ENCODE data around the gene ATP2A2. TPM values are rescaled to one million over a fixed set of nuclear protein-coding genes. Genes with fewer than 3 reads are reported as not detected.

Gene ATP2A2
- polyA plus RNA-seq, 1 donor, result 144 TPM

- H3K36me3 ChIP-seq (ENCODE audit: control insufficient read depth, insufficient read depth, low read length), result peaks cover 12% of the 10 kb centered on the region
- no peaks in the 10 kb centered on the region for H3K9me3 ChIP-seq (ENCODE audit: control insufficient read depth, low read depth, low read length)
- no peaks in the 10 kb centered on the region for H3K4me1 ChIP-seq (ENCODE audit: control insufficient read depth, insufficient read depth, low read length)
- H3K27me3 ChIP-seq (ENCODE audit: control insufficient read depth, insufficient read depth, low read length), result no peaks in the 10 kb centered on the region
- H3K27ac ChIP-seq (ENCODE audit: low read length), result peak overlapping the region; percentile 78
- peak; percentile 13 to 32 for DNase-seq
- no peak overlapping the region for H3K4me3 ChIP-seq (ENCODE audit: low read length)
- WGBS (ENCODE audit: insufficient coverage, low lambda C conversion rate), result no CpG with 5 or more reads among the region's 13 CpGs
These were observed 85.5 kb downstream of the ATP2A2 start for GRCh38 chr12:110366321-110367142.

GRCh38 chr12:110367181-110367864 is 86.3 kb downstream of the ATP2A2 start:
- WGBS (ENCODE audit: insufficient coverage, low lambda C conversion rate), result no CpG with 5 or more reads among the region's 15 CpGs
- no peaks in the 10 kb centered on the region for H3K4me1 ChIP-seq (ENCODE audit: control insufficient read depth, insufficient read depth, low read length)
- H3K27me3 ChIP-seq (ENCODE audit: control insufficient read depth, insufficient read depth, low read length), result no peaks in the 10 kb centered on the region
- H3K4me3 ChIP-seq (ENCODE audit: low read length), result no peak overlapping the region
- H3K27ac ChIP-seq (ENCODE audit: low read length), result peak overlapping the region; percentile 78
- H3K9me3 ChIP-seq (ENCODE audit: control insufficient read depth, low read depth, low read length), result no peaks in the 10 kb centered on the region
- peak; percentile 26 to 41 for DNase-seq
- peaks cover 19% of the 10 kb centered on the region for H3K36me3 ChIP-seq (ENCODE audit: control insufficient read depth, insufficient read depth, low read length)

- no peak overlapping the region for H3K4me3 ChIP-seq (ENCODE audit: low read length)
- H3K27ac ChIP-seq (ENCODE audit: low read length), result no peak overlapping the region
- H3K36me3 ChIP-seq (ENCODE audit: control insufficient read depth, insufficient read depth, low read length), result peaks cover 42% of the 10 kb centered on the region
- DNase-seq, result no peak
- H3K27me3 ChIP-seq (ENCODE audit: control insufficient read depth, insufficient read depth, low read length), result no peaks in the 10 kb centered on the region
- WGBS (ENCODE audit: insufficient coverage, low lambda C conversion rate), result no CpG with 5 or more reads among the region's 8 CpGs
- H3K4me1 ChIP-seq (ENCODE audit: control insufficient read depth, insufficient read depth, low read length), result no peaks in the 10 kb centered on the region
- no peaks in the 10 kb centered on the region for H3K9me3 ChIP-seq (ENCODE audit: control insufficient read depth, low read depth, low read length)
These were observed 88.9 kb downstream of the ATP2A2 start for GRCh38 chr12:110369992-110370391.

GRCh38 chr12:110370732-110371231 is 89.7 kb downstream of the ATP2A2 start:
- Histone ChIP-seq H3K27ac (ENCODE audit: low read length) (no peak overlapping the region), H3K4me1 (ENCODE audit: control insufficient read depth, insufficient read depth, low read length) (no peaks in the 10 kb centered on the region), H3K36me3 (ENCODE audit: control insufficient read depth, insufficient read depth, low read length) (peaks cover 50% of the 10 kb centered on the region), H3K9me3 (ENCODE audit: control insufficient read depth, low read depth, low read length) (no peaks in the 10 kb centered on the region), H3K27me3 (ENCODE audit: control insufficient read depth, insufficient read depth, low read length) (no peaks in the 10 kb centered on the region), H3K4me3 (ENCODE audit: low read length) (no peak overlapping the region)
- no peak for DNase-seq
- no CpG with 5 or more reads among the region's 13 CpGs for WGBS (ENCODE audit: insufficient coverage, low lambda C conversion rate)

- DNase-seq, result no peak
- WGBS (ENCODE audit: insufficient coverage, low lambda C conversion rate), result no CpG with 5 or more reads among the region's 13 CpGs
- Histone ChIP-seq H3K36me3 (ENCODE audit: control insufficient read depth, insufficient read depth, low read length) (peaks cover 55% of the 10 kb centered on the region), H3K4me1 (ENCODE audit: control insufficient read depth, insufficient read depth, low read length) (no peaks in the 10 kb centered on the region), H3K4me3 (ENCODE audit: low read length) (no peak overlapping the region), H3K9me3 (ENCODE audit: control insufficient read depth, low read depth, low read length) (no peaks in the 10 kb centered on the region), H3K27me3 (ENCODE audit: control insufficient read depth, insufficient read depth, low read length) (no peaks in the 10 kb centered on the region), H3K27ac (ENCODE audit: low read length) (no peak overlapping the region)
These were observed 90.5 kb downstream of the ATP2A2 start for GRCh38 chr12:110371408-110372055.

- H3K36me3 ChIP-seq (ENCODE audit: control insufficient read depth, insufficient read depth, low read length), result peaks cover 56% of the 10 kb centered on the region
- no CpG with 5 or more reads among the region's 7 CpGs for WGBS (ENCODE audit: insufficient coverage, low lambda C conversion rate)
- no peaks in the 10 kb centered on the region for H3K4me1 ChIP-seq (ENCODE audit: control insufficient read depth, insufficient read depth, low read length)
- no peak for DNase-seq
- H3K9me3 ChIP-seq (ENCODE audit: control insufficient read depth, low read depth, low read length), result no peaks in the 10 kb centered on the region
- H3K4me3 ChIP-seq (ENCODE audit: low read length), result no peak overlapping the region
- no peak overlapping the region for H3K27ac ChIP-seq (ENCODE audit: low read length)
- H3K27me3 ChIP-seq (ENCODE audit: control insufficient read depth, insufficient read depth, low read length), result no peaks in the 10 kb centered on the region
These were observed 91.0 kb downstream of the ATP2A2 start for GRCh38 chr12:110372056-110372425.

GRCh38 chr12:110373025-110373424 is 92.0 kb downstream of the ATP2A2 start:
- H3K4me3 ChIP-seq (ENCODE audit: low read length), result no peak overlapping the region
- H3K36me3 ChIP-seq (ENCODE audit: control insufficient read depth, insufficient read depth, low read length), result peaks cover 65% of the 10 kb centered on the region
- no peak for DNase-seq
- no CpG with 5 or more reads among the region's 4 CpGs for WGBS (ENCODE audit: insufficient coverage, low lambda C conversion rate)
- no peaks in the 10 kb centered on the region for H3K27me3 ChIP-seq (ENCODE audit: control insufficient read depth, insufficient read depth, low read length)
- H3K4me1 ChIP-seq (ENCODE audit: control insufficient read depth, insufficient read depth, low read length), result no peaks in the 10 kb centered on the region
- no peaks in the 10 kb centered on the region for H3K9me3 ChIP-seq (ENCODE audit: control insufficient read depth, low read depth, low read length)
- H3K27ac ChIP-seq (ENCODE audit: low read length), result no peak overlapping the region

- no peak overlapping the region for H3K27ac ChIP-seq (ENCODE audit: low read length)
- no peaks in the 10 kb centered on the region for H3K9me3 ChIP-seq (ENCODE audit: control insufficient read depth, low read depth, low read length)
- peaks cover 68% of the 10 kb centered on the region for H3K36me3 ChIP-seq (ENCODE audit: control insufficient read depth, insufficient read depth, low read length)
- no peak overlapping the region for H3K4me3 ChIP-seq (ENCODE audit: low read length)
- H3K27me3 ChIP-seq (ENCODE audit: control insufficient read depth, insufficient read depth, low read length), result no peaks in the 10 kb centered on the region
- no peaks in the 10 kb centered on the region for H3K4me1 ChIP-seq (ENCODE audit: control insufficient read depth, insufficient read depth, low read length)
- no peak for DNase-seq
- WGBS (ENCODE audit: insufficient coverage, low lambda C conversion rate), result no CpG with 5 or more reads among the region's 2 CpGs
These were observed 92.4 kb downstream of the ATP2A2 start for GRCh38 chr12:110373425-110373824.

- no peak overlapping the region for H3K27ac ChIP-seq (ENCODE audit: low read length)
- H3K9me3 ChIP-seq (ENCODE audit: control insufficient read depth, low read depth, low read length), result no peaks in the 10 kb centered on the region
- DNase-seq, result no peak
- no peaks in the 10 kb centered on the region for H3K4me1 ChIP-seq (ENCODE audit: control insufficient read depth, insufficient read depth, low read length)
- WGBS (ENCODE audit: insufficient coverage, low lambda C conversion rate), result 100% methylated on average over 2 of the region's 13 CpGs
- H3K4me3 ChIP-seq (ENCODE audit: low read length), result no peak overlapping the region
- H3K27me3 ChIP-seq (ENCODE audit: control insufficient read depth, insufficient read depth, low read length), result no peaks in the 10 kb centered on the region
- H3K36me3 ChIP-seq (ENCODE audit: control insufficient read depth, insufficient read depth, low read length), result peaks cover 74% of the 10 kb centered on the region
These were observed 93.0 kb downstream of the ATP2A2 start for GRCh38 chr12:110373962-110374611.

Measured in large intestine (tissue), 3 donors.